ENCODE results near the gene TSSK6. TPM values are rescaled to one million over a fixed set of nuclear protein-coding genes. Genes with fewer than 3 reads are reported as not detected.
"Not testable (repeated sequence)": the region's sequence is repeated elsewhere in the genome, so short reads cannot be mapped to it uniquely, and the experiment has no call there.

The TSSK6 gene
- total and polyA plus RNA-seq, 10 of the 15 experiments (the other 5 are each of a cell fraction or from before 2014, with no cell fraction given), result 0.06 to 3.6 (median 0.98) TPM; not detected in 2

- TF ChIP-seq CBX3 (IDR thresholded peaks at IDR 0.05; ENCODE audit: borderline replicate concordance, low read depth), result no peak
- no peak for TF ChIP-seq BMI1 (IDR thresholded peaks at IDR 0.05; ENCODE audit: borderline replicate concordance)
- TF ChIP-seq NFXL1 (IDR thresholded peaks at IDR 0.05; ENCODE audit: borderline replicate concordance), result no peak
Observed at GRCh38 chr19:19475015-19475765, 40.2 kb downstream of the TSSK6 start (continued).

DNA sequence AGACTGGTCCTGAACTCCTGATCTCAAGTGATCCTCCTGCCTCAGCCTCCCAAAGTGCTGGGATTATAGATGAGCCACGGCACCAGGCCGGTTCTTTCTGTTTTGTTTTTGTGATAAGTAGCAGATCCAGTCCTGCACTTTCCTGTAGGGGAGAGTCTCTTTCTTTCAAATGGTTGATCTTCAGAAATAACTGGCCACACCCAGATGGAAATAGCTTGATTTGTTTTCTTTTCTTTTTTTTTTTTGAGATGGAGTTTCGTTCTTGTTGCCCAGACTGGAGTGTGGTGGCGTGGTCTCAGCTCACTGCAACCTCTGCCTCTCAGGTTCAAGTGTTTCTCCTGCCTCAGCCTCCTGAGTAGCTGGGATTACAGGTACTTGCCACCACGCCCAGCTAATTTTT lies 43.2 kb downstream of the TSSK6 start:
- DNase-seq (ENCODE audit: low read depth, low spot score); H3K27me3 ChIP-seq (replicated peaks in 1 of 2; ENCODE audit: control insufficient read depth in 2 of 2, insufficient read depth in 2 of 2, low read length in 1 of 2); H4K20me1 ChIP-seq (ENCODE audit: control insufficient read depth, insufficient read depth); in situ Hi-C loops (cut with MboI); RAD21 ChIA-PET (ENCODE audit: unreplicated experiment); POLR2A ChIA-PET; H2AFZ ChIP-seq (ENCODE audit: control insufficient read depth, low read depth, low read length); FAIRE-seq; H3K9ac ChIP-seq (ENCODE audit: control insufficient read depth, insufficient read depth, low read length); BruUV-seq (replicated peaks); H3K4me3 ChIP-seq: not testable (repeated sequence)
- H3K36me3 ChIP-seq (ENCODE audit: control insufficient read depth in 2 of 2, insufficient read depth in 2 of 2, low read length in 1 of 2), result peaks cover 10 to 11% of the 10 kb centered on the region in 2 experiments
- CTCF ChIA-PET, result interaction anchor here (0.6 to 0.9 kb wide), 3 partner anchors 18 to 128 kb away, joined by 3 to 4 read pairs (median 3); no protein-coding TSS in a partner anchor
- SMC1A ChIA-PET (ENCODE audit: uncharacterized antibody, unreplicated experiment), result interaction anchor here (1.2 to 1.4 kb wide), 2 partner anchors 9 to 13 kb away, joined by 3 read pairs; no protein-coding TSS in a partner anchor
- intact Hi-C loops (cut with micrococcal nuclease; ENCODE audit: unreplicated experiment), result loop anchor here (5.0 kb wide), 1 partner anchor 85 kb away; no protein-coding TSS in a partner anchor
- 26% methylated on average over 5 of the region's 5 CpGs for WGBS (ENCODE audit: insufficient coverage, insufficient replicate concordance, low lambda C conversion rate, missing lambda C conversion rate)
- peak; percentile 26 for ATAC-seq
- 0 out of 2 replicates have a peak overlapping the region, but pooled peaks have one; percentile 3 for H3K27ac ChIP-seq (ENCODE audit: control insufficient read depth, insufficient read depth)
- H3K79me2 ChIP-seq (ENCODE audit: control insufficient read depth, insufficient read depth, low read length), result peaks cover 24% of the 10 kb centered on the region
- H3K9me3 ChIP-seq (replicated peaks; ENCODE audit: control insufficient read depth, insufficient read depth, low read length), result peaks cover 23% of the 10 kb centered on the region
- peak overlapping the region; percentile 52; the same call in 1 of the 2 replicates for H3K4me2 ChIP-seq (ENCODE audit: control insufficient read depth, insufficient read depth)
- peaks cover 36% of the 10 kb centered on the region for H3K4me1 ChIP-seq (ENCODE audit: control insufficient read depth, insufficient read depth, low read length)

DNA sequence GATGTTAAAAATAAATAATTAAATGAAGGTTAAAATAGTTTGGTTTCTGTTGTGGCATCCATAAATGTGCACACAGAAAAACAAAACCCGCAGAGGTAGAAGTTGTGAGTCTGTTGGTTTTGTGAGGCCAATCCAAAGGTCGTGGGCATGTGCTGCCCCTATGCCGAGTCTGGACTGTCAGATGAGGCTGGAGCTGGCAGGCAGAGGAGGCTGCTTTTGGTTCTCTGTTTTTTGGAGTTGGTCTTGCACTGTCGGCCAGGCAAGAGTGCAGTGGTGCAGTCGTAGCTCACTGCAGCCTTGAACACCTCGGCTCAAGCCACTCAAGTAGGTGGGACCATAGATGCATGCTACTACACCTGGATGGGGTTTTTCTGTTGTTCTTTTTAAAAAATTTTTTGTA lies 43.7 kb downstream of the TSSK6 start:
- 18% methylated on average over 6 of the region's 6 CpGs for WGBS (ENCODE audit: insufficient coverage, insufficient replicate concordance, low lambda C conversion rate, missing lambda C conversion rate)
- Histone ChIP-seq H3K27ac (ENCODE audit: control insufficient read depth, insufficient read depth) (0 out of 2 replicates have a peak overlapping the region, but pooled peaks have one; percentile 3), H3K4me2 (ENCODE audit: control insufficient read depth, insufficient read depth) (peak overlapping the region; percentile 52; the same call in 1 of the 2 replicates), H3K27me3 (replicated peaks in 1 of 2; ENCODE audit: control insufficient read depth in 2 of 2, insufficient read depth in 2 of 2, low read length in 1 of 2) (no peaks in the 10 kb centered on the region), H3K9me3 (replicated peaks; ENCODE audit: control insufficient read depth, insufficient read depth, low read length) (peaks cover 25% of the 10 kb centered on the region), H2AFZ (ENCODE audit: control insufficient read depth, low read depth, low read length) (no peak overlapping the region), H3K79me2 (ENCODE audit: control insufficient read depth, insufficient read depth, low read length) (peaks cover 24% of the 10 kb centered on the region), H3K4me3 (no peak overlapping the region), H3K4me1 (ENCODE audit: control insufficient read depth, insufficient read depth, low read length) (peaks cover 36% of the 10 kb centered on the region), H3K36me3 (ENCODE audit: control insufficient read depth in 2 of 2, insufficient read depth in 2 of 2, low read length in 1 of 2) (peaks cover 12% of the 10 kb centered on the region in 2 experiments), H3K9ac (ENCODE audit: control insufficient read depth, insufficient read depth, low read length) (no peak overlapping the region), H4K20me1 (ENCODE audit: control insufficient read depth, insufficient read depth) (peaks cover 5% of the 10 kb centered on the region)
- ATAC-seq, result peak; percentile 60
- in situ Hi-C loops (cut with MboI), result no loop called here
- ChIA-PET CTCF (interaction anchor here (0.6 to 0.9 kb wide), 3 partner anchors 18 to 129 kb away, joined by 3 to 4 read pairs (median 3); no protein-coding TSS in a partner anchor), SMC1A (ENCODE audit: uncharacterized antibody, unreplicated experiment) (interaction anchor here (1.2 to 1.4 kb wide), 2 partner anchors 9 to 13 kb away, joined by 3 read pairs; no protein-coding TSS in a partner anchor), RAD21 (ENCODE audit: unreplicated experiment) (no interaction called here), POLR2A (no interaction called here)
- intact Hi-C loops (cut with micrococcal nuclease; ENCODE audit: unreplicated experiment), result loop anchor here (5.0 kb wide), 1 partner anchor 84 kb away; no protein-coding TSS in a partner anchor
- FAIRE-seq, result no peak
- no TSS peak for BruUV-seq (replicated peaks)
- DNase-seq (ENCODE audit: low read depth, low spot score), result no peak
- no peak for TF ChIP-seq EP300 (IDR thresholded peaks at IDR 0.05; ENCODE audit: borderline replicate concordance in 1 of 2, control insufficient read depth in 1 of 2, low read depth in 2 of 2, low read length in 2 of 2)
- TF ChIP-seq RUNX3 (IDR thresholded peaks at IDR 0.05; ENCODE audit: low read length), result peak; percentile 61
- TF ChIP-seq POLR2A (IDR thresholded peaks at IDR 0.05; ENCODE audit: low read depth, low read length), result peak; percentile 29; the same call in 1 of the 2 replicates

Measured in GM12878 (cell line).